ENCODE results near the gene PCSK6.

DNA sequence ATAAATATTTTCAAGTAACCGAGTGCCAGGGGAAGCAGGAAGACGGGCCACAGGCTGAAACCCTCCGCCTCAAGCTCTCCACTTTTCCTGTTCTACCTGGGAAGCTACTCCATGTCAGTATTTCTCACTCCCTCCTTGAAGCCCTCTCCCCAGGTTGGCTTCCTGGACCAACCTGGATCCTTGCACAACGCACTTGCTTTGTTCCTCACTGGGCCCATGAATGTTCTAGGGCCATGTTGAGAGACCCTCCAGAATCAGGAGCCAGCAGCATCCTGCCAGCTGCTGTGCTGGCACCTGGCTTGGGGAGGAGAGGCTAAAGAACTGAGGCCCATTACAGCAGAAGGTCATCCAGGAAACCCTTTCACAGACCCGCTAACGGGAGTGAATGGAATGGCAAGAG is 115.2 kb downstream of the PCSK6 start:
- no peak for TF ChIP-seq FOXK2 (IDR thresholded peaks at IDR 0.05)
- TF ChIP-seq L3MBTL2 (conservative IDR thresholded peaks at IDR 0.05) = no peak
- TF ChIP-seq FOXM1 (IDR thresholded peaks at IDR 0.05; ENCODE audit: borderline replicate concordance) = no peak
- TF ChIP-seq BHLHE40 (IDR thresholded peaks at IDR 0.05; ENCODE audit: borderline replicate concordance) = no peak
